ENCODE data around the gene CABLES2.

CABLES2 gene

DNA sequence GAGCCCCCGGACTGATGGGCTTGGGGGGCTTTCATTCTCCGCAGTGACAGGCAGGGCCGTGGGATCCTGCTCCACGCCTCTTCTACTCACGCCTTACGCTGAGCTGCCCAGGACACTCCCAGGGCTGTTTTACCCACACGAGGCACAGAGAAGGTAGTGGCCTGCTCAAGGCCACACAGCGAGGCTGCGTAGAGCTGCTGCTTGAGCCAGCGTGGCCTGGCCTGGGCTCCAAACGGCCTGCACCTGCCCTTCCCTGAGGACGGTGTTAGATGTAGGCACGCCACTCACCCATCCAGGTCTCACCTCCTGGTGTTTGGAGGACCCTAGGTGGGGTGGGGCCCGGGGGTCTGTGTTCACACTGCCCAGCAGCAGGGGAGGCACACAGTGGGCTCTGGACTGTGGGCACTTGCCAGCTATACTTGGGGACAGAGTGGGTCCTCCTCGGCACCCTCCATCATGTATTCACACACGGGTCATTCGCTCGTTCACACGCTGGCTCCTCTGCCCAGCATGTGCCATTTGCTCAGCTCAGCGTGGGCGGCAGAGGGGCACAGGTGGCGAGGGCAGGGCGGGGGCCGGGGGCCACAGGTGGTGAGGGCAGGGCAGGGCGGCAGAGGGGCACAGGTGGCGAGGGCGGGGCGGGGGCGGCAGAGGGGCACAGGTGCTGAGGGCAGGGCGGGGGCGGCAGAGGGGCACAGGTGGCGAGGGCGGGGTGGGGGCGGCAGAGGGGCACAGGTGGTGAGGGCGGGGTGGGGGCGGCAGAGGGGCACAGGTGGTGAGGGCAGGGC, 38.7 kb upstream of the CABLES2 start:
- H3K27me3 Mint-ChIP-seq = peaks cover 11% of the 10 kb centered on the region
- H3K27ac Mint-ChIP-seq = no peak overlapping the region
- DNase-seq (ENCODE audit: low spot score in 2 of 2) = no peak
- H3K9me3 Mint-ChIP-seq = no peaks in the 10 kb centered on the region
- no peaks in the 10 kb centered on the region for H3K36me3 Mint-ChIP-seq
- no peak for ATAC-seq (ENCODE audit: low read depth)
- H3K4me1 Mint-ChIP-seq = no peaks in the 10 kb centered on the region
- H3K4me3 Mint-ChIP-seq = no peak overlapping the region

GRCh38 chr20:62444286-62444685, 37.2 kb upstream of the CABLES2 start:
- Mint-ChIP-seq H3K9me3 (no peaks in the 10 kb centered on the region), H3K4me1 (peaks cover 3% of the 10 kb centered on the region), H3K27ac (no peak overlapping the region), H3K27me3 (peaks cover 8% of the 10 kb centered on the region), H3K36me3 (no peaks in the 10 kb centered on the region), H3K4me3 (no peak overlapping the region)
- ATAC-seq (ENCODE audit: low read depth) = no peak
- DNase-seq (ENCODE audit: low spot score in 2 of 2) = no peak

DNA sequence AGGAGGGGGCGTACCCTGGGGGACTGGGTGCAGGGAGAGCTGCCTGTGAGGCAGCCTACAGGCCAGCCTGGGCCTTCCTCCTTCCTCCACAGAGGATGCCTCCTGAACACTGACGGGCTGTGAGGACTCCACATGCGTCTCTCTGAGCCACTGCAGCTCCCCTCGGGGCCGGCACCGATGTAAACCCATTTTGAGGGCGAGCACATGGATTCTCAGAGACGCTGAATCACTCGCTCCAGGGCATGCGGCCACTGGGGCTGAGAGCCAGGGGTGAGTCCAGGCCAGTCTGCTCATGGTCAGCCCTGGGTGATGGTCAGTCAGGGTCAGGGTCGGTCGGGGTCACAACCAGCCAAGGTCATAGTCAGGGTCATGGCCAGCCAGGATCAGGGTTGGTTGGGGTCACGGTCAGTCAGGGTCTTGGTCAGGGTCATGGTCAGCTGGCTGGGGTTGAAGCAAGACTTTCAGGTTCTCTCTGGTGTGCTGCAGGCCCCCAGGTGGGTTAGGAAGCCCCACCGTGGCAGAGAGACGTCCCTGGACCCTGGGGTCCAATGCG, 35.0 kb upstream of the CABLES2 start:
- peaks cover 8% of the 10 kb centered on the region for H3K27me3 Mint-ChIP-seq
- H3K36me3 Mint-ChIP-seq = no peaks in the 10 kb centered on the region

GRCh38 chr20:62439218-62439617, 32.1 kb upstream of the CABLES2 start:
- peaks cover 23% of the 10 kb centered on the region for H3K27me3 Mint-ChIP-seq
- H3K36me3 Mint-ChIP-seq = no peaks in the 10 kb centered on the region
- H3K27ac Mint-ChIP-seq = no peak overlapping the region
- ATAC-seq (ENCODE audit: low read depth) (peak; percentile 70), DNase-seq (ENCODE audit: low spot score in 2 of 2) (no peak)
- H3K4me3 Mint-ChIP-seq = no peak overlapping the region
- H3K4me1 Mint-ChIP-seq = peaks cover 3% of the 10 kb centered on the region
- no peaks in the 10 kb centered on the region for H3K9me3 Mint-ChIP-seq

More for the DNA sequence above, 35.0 kb upstream of the CABLES2 start:
- H3K27ac Mint-ChIP-seq = no peak overlapping the region
- no peak for ATAC-seq (ENCODE audit: low read depth)
- H3K4me1 Mint-ChIP-seq = peaks cover 3% of the 10 kb centered on the region
- no peak overlapping the region for H3K4me3 Mint-ChIP-seq
- no peaks in the 10 kb centered on the region for H3K9me3 Mint-ChIP-seq
- DNase-seq (ENCODE audit: low spot score in 2 of 2) = no peak

DNA sequence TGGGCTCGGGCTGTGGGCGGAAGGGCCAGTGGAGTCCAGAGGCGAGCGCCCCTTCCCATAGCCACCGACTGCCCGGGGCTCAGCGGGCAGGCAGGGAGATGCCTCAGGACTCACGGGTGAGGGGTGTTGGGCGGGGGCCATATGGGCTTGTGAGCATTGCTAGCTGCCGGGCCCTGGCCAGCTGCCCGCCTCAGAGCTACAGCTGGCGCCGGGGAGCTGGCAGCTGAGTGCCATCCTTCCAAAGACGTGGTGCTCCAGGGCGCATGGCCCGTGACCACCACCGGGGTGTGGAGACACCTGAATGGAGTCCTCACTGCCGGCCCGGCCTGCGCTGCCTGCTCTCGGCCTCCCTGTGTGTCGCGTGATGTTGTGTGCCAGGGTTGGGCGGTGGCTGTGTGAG, 30.8 kb upstream of the CABLES2 start:
- DNase-seq (ENCODE audit: low spot score in 2 of 2) = no peak
- Mint-ChIP-seq H3K27ac (no peak overlapping the region), H3K27me3 (peaks cover 24% of the 10 kb centered on the region), H3K36me3 (no peaks in the 10 kb centered on the region), H3K9me3 (no peaks in the 10 kb centered on the region), H3K4me1 (peaks cover 3% of the 10 kb centered on the region), H3K4me3 (no peak overlapping the region)
- no peak for ATAC-seq (ENCODE audit: low read depth)

- Mint-ChIP-seq H3K27me3 (peaks cover 24% of the 10 kb centered on the region), H3K36me3 (no peaks in the 10 kb centered on the region), H3K27ac (no peak overlapping the region), H3K9me3 (no peaks in the 10 kb centered on the region), H3K4me3 (no peak overlapping the region), H3K4me1 (peaks cover 3% of the 10 kb centered on the region)
- ATAC-seq (ENCODE audit: low read depth) (no peak), DNase-seq (ENCODE audit: low spot score in 2 of 2) (no peak)
Measured at GRCh38 chr20:62437496-62437895, 30.4 kb upstream of the CABLES2 start.

GRCh38 chr20:62436692-62437091, 29.6 kb upstream of the CABLES2 start:
- peaks cover 3% of the 10 kb centered on the region for H3K4me1 Mint-ChIP-seq
- no peak overlapping the region for H3K4me3 Mint-ChIP-seq
- H3K36me3 Mint-ChIP-seq = no peaks in the 10 kb centered on the region
- ATAC-seq (ENCODE audit: low read depth) = no peak
- H3K9me3 Mint-ChIP-seq = no peaks in the 10 kb centered on the region
- DNase-seq (ENCODE audit: low spot score in 2 of 2) = no peak
- H3K27me3 Mint-ChIP-seq = peaks cover 24% of the 10 kb centered on the region
- no peak overlapping the region for H3K27ac Mint-ChIP-seq

DNA sequence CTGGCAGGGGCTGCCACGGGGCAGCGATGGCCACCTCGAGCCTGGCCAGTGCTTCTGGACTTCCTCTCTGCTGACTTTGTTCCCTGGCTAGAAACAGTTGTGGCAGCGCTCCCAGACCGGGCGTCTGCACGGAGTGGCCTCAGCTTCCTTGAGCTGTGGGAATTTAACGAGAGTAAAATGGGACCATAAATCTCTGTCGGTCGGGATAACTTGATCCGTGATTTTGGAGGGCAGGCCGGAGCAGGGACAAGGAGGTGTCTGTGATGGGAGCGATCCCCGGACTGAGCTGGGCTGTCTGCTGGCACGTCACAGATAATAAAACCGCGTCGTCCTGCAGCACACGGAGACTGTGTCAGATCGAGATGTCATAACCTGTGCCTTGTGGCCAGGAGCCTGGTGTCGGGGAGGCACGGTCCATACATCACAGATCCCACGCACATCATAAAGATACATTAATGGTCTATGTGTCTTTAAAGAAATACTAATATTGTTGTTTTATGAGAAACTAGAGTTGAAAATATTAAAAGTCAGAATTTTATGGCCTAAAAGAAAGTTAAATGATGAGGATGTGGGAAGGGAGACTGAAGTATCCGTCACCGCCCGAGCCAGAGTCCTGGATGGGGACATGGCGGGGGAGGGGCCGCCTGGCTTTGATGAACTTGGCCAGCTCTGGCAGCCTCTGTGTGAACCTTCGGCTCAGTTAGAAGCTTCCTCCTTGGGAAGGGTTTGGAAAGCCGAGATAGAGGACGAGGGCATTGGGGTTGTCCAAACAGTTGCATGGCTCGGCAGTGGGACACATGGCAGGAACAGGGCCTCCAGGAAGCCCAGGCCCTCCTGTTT, 26.8 kb upstream of the CABLES2 start:
- Mint-ChIP-seq H3K36me3 (no peaks in the 10 kb centered on the region), H3K9me3 (no peaks in the 10 kb centered on the region), H3K4me3 (no peak overlapping the region), H3K27ac (no peak overlapping the region), H3K27me3 (peaks cover 28% of the 10 kb centered on the region), H3K4me1 (no peaks in the 10 kb centered on the region)
- ATAC-seq (ENCODE audit: low read depth) (no peak), DNase-seq (ENCODE audit: low spot score in 2 of 2) (no peak)

GRCh38 chr20:62430866-62431447, 23.9 kb upstream of the CABLES2 start:
- no peak overlapping the region for H3K4me3 Mint-ChIP-seq

DNA sequence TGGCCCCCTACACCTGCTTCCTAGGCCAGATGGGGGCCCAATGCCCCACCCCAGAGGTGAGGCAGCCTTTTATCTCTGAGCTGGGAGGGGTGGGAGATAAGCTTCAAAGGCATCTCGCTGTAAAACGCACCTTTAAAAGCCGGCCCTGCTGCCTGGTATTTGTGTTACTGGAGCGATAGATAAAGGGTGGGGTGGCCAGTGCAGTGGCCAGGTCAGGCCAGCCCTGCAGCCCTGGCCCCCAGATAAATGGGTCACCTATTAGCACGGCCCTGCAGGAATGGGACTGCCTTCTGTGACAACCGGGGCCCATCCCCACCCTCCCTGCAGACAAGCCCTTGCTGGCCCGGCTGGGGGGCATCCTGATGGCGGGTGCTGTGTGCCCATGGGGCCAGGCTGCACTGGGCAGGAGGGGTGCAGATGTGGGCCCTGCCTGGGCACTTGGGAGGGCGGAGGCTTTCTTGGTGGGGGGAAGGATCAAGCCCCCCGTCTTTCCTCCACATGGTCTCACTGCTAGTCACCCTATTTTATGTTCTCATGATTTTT, 23.3 kb upstream of the CABLES2 start:
- H3K27ac Mint-ChIP-seq = no peak overlapping the region
- H3K27me3 Mint-ChIP-seq = peaks cover 24% of the 10 kb centered on the region
- no peaks in the 10 kb centered on the region for H3K4me1 Mint-ChIP-seq
- H3K9me3 Mint-ChIP-seq = no peaks in the 10 kb centered on the region
- H3K4me3 Mint-ChIP-seq = no peak overlapping the region
- H3K36me3 Mint-ChIP-seq = no peaks in the 10 kb centered on the region
- DNase-seq (ENCODE audit: low spot score in 2 of 2) (no peak), ATAC-seq (ENCODE audit: low read depth) (no peak)

More at GRCh38 chr20:62430866-62431447, 23.9 kb upstream of the CABLES2 start:
- H3K36me3 Mint-ChIP-seq = no peaks in the 10 kb centered on the region
- H3K27ac Mint-ChIP-seq = no peak overlapping the region
- H3K9me3 Mint-ChIP-seq = no peaks in the 10 kb centered on the region
- no peaks in the 10 kb centered on the region for H3K4me1 Mint-ChIP-seq
- ATAC-seq (ENCODE audit: low read depth) (no peak), DNase-seq (ENCODE audit: low spot score in 2 of 2) (no peak)
- peaks cover 28% of the 10 kb centered on the region for H3K27me3 Mint-ChIP-seq

GRCh38 chr20:62429455-62430310, 22.6 kb upstream of the CABLES2 start:
- Mint-ChIP-seq H3K9me3 (no peaks in the 10 kb centered on the region), H3K27me3 (peaks cover 19% of the 10 kb centered on the region), H3K27ac (no peak overlapping the region), H3K4me1 (no peaks in the 10 kb centered on the region), H3K36me3 (no peaks in the 10 kb centered on the region), H3K4me3 (no peak overlapping the region)
- DNase-seq (ENCODE audit: low spot score in 2 of 2) = no peak
- ATAC-seq (ENCODE audit: low read depth) = no peak

- Mint-ChIP-seq H3K27ac (no peak overlapping the region), H3K4me1 (no peaks in the 10 kb centered on the region), H3K4me3 (no peak overlapping the region), H3K9me3 (no peaks in the 10 kb centered on the region), H3K27me3 (peaks cover 15% of the 10 kb centered on the region), H3K36me3 (no peaks in the 10 kb centered on the region)
- no peak for DNase-seq (ENCODE audit: low spot score in 2 of 2)
- ATAC-seq (ENCODE audit: low read depth) = no peak
Measured at GRCh38 chr20:62428396-62429295, 21.6 kb upstream of the CABLES2 start.

Data from memory B cell (primary cell).